ENCODE measurements around the gene EML6.
"Not testable (repeated sequence)": the region's sequence is repeated elsewhere in the genome, so short reads cannot be mapped to it uniquely, and the experiment has no call there.

EML6 gene

DNA sequence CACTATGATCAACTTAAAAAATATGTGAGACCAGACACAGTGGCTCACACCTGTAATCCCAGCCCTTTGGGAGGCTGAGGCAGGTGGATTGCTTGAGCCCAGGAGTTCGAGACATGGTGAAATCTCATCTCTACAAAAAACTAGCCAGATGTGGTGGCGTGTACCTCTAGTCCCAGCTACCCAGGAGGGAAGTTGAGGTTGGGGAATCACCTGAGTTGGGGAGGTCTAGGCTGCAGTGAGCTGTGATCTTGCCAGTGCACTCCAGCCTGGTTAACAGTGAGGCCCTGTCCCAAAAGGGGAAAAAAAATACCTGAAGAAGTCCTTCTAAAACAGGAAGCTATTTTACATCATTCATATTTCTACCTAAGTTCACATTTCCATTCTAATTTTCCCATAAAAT, 144.0 kb downstream of the EML6 start:
- in situ Hi-C loops (cut with MboI; ENCODE audit: low sequenced_read_pairs) = no loop called here

- in situ Hi-C loops (cut with MboI; ENCODE audit: low sequenced_read_pairs) = no loop called here
These were observed 148.1 kb downstream of the EML6 start for GRCh38 chr2:54871457-54872107.

DNA sequence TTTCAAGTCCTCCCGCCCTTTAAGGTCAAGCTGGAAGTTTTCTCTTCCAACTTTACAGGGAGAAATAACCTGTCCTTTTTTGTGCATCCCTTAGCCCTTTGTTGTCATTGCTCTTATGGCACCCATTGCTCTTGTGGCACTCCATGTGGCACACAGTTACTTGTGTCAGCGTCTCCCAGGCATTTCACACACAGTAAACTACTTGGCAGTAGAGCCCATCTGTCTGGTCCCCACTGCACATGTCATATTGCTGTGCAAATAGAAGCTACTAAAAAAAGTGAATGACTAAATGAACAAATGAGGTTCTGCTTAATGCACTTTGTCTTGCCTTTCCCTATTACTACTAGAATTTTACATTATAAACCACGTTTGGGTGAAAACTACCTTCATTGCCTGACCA, 149.3 kb downstream of the EML6 start:
- in situ Hi-C loops (cut with MboI; ENCODE audit: low sequenced_read_pairs) = no loop called here

GRCh38 chr2:54873236-54873635, 149.8 kb downstream of the EML6 start:
- in situ Hi-C loops (cut with MboI; ENCODE audit: low sequenced_read_pairs) = not testable (repeated sequence)

DNA sequence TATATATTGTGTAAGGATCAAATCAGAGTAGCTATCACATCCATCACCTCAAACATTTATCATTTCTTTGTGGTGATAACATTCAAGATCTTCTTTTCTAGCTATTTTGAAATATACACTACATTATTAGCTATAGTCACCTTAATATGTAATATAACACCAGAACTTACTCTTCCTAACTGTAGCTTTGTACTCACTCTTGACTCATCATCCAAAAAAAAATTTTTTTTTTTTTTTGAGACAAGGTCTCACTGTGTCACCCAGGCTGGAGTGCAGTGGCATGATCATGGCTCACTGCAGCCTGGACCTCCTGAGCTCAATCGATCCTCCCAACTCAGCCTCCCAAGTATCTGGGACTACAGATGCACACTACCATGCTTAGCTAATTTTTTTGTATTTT, 153.3 kb downstream of the EML6 start:
- in situ Hi-C loops (cut with MboI; ENCODE audit: low sequenced_read_pairs) = no loop called here

- in situ Hi-C loops (cut with MboI; ENCODE audit: low sequenced_read_pairs) = no loop called here
These were observed 154.7 kb downstream of the EML6 start for GRCh38 chr2:54878182-54878581.

DNA sequence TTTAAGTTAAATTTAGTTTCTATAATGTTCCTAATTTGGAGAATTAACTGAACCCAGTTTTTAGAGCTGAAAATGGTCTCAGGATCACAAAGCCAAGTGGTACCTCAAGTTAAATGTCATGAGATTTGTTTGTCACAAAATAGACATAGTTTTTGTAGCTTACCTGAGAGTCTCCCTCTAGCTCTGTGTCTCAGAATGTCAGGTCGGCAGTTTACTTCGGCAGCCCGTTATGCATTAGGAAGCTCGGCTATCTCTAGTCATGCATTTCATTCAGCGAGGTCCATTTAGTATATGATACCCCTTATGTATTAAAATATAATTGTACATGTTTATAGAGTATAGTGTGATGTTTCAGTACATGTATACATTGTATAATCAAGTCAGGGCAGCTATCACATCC, 155.6 kb downstream of the EML6 start:
- in situ Hi-C loops (cut with MboI; ENCODE audit: low sequenced_read_pairs) = no loop called here

DNA sequence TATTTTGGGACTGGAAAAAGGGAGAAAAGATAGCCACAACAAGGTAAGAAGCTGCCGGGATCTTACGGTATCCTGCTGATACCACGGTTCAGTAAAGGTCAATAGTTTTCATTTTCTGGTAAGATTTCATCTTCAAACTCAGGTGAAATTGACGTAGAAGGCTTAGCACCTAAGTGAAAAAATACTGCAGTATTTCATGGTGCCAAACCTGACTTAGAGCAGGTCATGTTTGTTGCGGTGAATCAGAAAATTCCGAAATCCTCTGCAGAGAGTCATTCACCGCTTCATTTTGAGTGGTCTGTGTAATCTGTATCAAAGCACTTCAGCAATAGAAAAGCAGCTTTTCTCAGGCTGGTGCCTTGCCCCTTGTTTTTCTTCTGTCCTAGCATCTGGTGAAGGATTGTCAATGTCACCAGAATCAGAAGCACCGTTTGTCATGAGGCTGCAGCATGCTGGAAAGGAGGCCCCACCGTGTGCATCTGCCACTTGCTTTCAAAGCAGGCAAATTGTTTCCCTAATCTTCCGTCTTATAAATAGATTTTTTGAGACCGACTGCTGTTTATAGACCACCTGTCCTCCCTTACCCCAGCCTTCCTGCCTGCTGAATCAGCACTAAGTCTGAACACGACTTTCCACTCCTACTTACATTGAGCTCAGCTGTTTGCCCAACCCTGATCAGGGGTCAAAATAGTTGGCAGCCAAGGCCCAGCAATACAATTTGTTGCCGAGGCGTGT, 156.3 kb downstream of the EML6 start:
- in situ Hi-C loops (cut with MboI; ENCODE audit: low sequenced_read_pairs) = no loop called here

DNA sequence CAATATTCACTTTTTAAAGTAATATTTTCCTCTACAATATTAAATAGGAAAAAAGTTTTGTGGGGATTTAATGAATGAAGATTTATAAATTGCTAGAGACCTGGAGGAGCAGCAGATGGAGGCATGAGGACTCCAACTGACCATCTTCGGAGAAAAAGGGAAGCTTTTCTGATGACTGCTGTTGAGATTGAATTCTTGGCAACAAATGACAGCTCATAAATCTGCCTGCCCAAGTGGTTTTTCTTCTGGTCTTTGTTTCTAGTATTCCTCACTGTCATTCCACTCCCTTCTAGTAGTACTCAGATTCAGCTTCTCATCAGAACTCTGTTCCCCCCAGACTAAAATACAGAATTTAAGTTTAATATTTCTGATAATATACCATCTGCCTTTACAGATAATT, 157.0 kb downstream of the EML6 start:
- in situ Hi-C loops (cut with MboI; ENCODE audit: low sequenced_read_pairs) = no loop called here

- in situ Hi-C loops (cut with MboI; ENCODE audit: low sequenced_read_pairs) = no loop called here
These were observed 158.3 kb downstream of the EML6 start for GRCh38 chr2:54881759-54882158.

DNA sequence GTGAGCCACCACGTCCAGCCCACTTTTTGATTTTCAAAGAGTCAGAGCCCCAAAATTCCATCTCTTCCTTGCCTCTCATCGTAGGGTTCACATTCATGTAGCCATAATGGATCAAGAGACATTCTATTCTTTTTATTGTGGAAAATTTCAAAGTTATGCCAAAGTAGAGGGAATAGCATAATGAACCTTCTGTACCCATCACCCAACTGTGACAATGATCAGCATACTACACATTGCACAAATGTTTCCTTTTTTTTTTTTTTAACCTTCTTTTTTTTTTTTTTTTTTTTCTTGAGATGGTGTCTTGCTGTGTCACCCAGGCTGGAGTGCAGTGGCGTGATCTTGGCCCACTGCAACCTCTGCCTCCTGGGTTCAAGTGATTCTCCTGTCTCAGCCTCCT, 162.4 kb downstream of the EML6 start:
- in situ Hi-C loops (cut with MboI; ENCODE audit: low sequenced_read_pairs) = no loop called here

DNA sequence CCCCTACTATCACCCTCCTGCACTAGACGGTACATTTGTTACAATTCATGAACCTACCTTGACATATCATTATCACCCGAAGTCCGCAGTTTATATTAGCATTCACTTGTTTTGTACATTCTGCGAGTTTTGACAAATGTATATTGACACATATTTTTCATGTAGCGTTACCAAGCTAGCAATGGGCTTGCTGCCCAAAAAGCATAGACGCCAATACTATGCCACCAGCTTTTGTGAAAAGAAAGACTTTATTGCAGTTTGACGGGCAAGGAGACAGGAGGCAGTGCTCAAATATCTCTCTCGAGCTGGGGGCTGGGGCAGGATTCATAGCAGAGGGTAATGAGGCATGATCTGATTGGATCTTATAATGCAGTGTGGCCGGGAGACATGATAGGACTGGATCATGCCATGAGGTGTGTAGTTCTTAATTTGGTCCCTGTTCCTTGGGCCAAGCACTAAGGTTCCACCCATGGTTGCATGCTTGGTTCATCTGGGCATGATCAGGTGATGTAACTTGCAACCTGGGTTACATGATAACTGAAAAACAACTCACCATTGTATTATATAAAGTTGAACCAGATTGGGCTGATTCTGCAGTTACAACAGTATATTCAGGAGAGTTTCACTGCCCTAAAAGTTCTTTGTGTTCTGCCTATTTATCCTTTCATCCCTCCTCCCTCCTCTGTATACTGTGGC, 164.5 kb downstream of the EML6 start:
- in situ Hi-C loops (cut with MboI; ENCODE audit: low sequenced_read_pairs) = no loop called here

DNA sequence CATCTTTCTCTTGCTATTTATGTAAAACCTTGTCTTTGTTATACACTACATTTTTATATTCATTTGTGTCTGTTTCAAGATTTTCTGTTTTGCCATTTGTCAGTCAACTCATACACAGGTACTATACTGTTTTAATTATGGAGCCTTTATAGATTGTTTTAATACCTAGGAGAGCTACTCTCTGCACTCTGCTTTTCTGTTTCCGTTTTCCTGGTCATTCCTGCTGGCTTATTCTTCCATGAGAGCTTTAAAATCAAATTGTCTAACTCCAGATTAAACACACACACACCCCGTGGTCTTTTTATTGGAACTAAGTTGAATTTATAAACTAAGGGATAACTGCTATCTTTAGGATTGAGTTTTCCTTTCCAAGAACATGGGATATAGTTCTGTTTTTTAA, 165.6 kb downstream of the EML6 start:
- in situ Hi-C loops (cut with MboI; ENCODE audit: low sequenced_read_pairs) = no loop called here

DNA sequence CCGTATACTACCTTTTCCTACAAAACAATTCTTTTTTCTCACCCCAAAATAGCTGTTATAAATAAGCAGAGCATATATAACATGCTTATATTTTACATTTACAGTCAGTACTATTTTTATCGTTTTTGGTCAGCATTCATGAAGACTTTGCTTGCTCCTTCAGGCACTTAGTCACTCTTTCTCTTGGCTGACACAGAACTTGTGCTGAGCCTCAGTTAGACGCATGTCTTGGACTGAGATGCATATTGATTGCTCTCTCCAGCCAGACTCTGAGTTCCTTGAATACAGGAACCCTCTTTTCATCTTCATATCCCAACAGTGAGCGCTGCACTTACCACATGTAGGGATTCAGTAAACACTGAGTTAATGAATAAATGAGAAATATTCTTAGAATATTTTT, 168.4 kb downstream of the EML6 start:
- in situ Hi-C loops (cut with MboI; ENCODE audit: low sequenced_read_pairs) = no loop called here

DNA sequence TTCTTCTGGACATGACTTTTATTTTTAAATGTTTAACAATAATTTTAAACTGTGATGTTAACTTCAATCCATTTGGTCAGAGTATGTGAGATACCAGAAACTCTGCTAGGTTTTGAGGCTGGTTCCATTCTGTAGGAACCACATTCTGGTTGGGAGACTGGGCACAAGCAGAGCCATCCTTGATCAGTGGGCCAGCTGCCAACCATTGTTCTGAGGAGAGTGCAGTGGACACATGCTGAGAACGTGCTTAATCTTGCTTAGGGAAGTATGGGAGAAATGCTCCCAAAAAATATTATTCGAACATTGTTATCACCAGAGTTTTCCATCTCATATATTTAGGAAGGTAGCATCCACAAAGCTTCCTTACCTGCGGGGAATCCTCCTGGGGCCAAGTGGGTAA, 171.0 kb downstream of the EML6 start:
- in situ Hi-C loops (cut with MboI; ENCODE audit: low sequenced_read_pairs) = no loop called here

DNA sequence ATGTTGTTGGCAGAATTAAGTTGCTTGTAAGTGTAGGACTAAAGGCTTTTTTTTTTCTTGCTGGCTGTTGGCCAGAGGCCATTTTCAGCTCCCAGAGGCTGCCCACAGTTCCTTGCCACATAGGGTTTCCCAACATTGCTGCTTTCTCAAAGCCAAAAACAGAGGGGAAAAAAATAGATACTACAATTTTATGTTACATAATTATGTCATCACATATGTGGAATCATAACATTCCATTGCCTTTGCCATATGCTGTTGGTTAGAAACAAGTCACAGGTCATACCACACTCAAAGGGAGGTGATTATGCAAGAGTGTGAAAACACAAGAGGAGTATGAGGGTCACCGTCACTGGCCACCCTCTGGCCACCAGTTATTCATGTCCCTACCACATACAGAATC, 172.3 kb downstream of the EML6 start:
- in situ Hi-C loops (cut with MboI; ENCODE audit: low sequenced_read_pairs) = no loop called here

DNA sequence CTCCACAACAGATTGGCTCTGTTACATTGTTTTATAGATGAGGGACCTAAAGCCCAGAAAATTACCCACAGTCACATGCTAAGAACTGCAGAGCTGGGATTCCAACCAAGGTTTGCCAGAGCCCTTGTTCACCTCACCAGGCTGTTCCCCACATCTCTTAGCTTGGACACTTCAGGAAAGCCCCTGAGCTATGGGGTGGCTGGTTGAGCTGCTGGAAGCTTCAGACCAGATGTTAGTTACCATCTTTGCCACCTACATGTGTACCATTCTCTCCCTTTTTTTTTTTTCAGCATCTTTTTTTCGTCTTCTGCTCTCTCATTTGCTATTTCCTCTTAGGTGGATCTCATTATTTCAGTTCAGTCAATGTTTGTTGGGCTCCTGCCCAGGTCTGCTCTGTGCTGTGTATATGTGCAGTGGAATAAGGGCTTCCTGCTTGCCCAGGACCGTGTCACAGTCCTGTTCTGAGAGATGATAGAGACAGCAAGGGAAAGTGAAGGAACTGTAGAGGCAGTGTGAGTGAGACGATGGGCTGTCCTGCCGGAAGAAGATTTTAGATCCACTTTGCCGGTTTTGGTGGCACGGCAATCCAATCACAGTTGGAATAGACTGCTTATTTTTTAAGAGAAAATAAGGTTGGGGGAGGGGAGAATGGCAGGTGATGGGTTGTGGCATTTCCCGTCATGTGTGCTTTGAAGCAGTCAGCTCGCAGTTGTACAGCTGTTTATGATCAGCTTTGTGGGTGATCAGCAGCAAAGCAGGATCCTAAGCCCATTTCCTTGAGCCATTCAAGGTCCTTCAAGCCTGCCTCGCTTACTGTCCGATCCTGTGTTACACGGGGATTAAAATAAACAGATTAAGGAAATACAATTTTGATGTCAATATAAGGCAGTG, 174.2 kb downstream of the EML6 start:
- in situ Hi-C loops (cut with MboI; ENCODE audit: low sequenced_read_pairs) = no loop called here

DNA sequence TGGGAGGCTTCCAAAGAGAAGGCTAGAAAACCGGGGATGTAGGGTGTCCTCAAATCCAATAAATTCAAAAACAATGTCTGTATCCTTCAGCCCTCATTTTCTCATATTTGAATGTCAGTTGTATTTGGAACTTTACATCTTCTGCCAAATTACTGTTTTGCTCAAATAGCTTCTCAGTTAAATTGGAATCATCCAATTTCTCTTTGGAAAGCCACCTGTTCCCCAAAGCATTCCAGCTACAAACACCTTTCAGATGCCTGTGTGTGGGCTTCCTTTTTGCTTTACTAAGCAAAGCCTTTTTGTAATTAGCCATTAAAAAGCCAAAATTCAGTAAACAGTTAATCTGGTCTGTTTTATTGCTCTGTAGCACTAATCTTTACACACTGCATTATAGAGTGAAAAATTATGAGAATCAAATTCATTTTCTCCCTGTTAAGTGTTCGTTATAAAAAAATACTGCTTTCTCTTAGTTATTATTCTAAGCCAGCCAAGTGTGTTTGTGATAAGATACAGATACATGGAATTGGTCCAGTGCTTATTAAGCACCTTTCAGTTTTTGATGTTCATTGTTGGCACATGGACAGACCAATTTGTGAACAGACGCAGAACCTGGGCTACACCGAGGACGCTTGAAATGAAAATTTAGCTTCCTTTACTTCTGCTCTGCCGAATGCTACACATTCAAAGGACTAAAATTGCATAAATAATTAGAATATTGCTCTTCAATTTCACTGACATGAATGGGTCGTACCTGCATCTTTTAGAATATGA, 175.2 kb downstream of the EML6 start:
- in situ Hi-C loops (cut with MboI; ENCODE audit: low sequenced_read_pairs) = no loop called here

- in situ Hi-C loops (cut with MboI; ENCODE audit: low sequenced_read_pairs) = no loop called here
These were observed 176.2 kb downstream of the EML6 start for GRCh38 chr2:54899576-54900200.

All from HL-60/S4 (cell line).